ENCODE measurements around the gene CMTR1. TPM values are rescaled to one million over a fixed set of nuclear protein-coding genes. Genes with fewer than 3 reads are reported as not detected.

CMTR1 gene
- polyA plus RNA-seq, 1 donor from 2014 or later = 64.1 TPM

DNA sequence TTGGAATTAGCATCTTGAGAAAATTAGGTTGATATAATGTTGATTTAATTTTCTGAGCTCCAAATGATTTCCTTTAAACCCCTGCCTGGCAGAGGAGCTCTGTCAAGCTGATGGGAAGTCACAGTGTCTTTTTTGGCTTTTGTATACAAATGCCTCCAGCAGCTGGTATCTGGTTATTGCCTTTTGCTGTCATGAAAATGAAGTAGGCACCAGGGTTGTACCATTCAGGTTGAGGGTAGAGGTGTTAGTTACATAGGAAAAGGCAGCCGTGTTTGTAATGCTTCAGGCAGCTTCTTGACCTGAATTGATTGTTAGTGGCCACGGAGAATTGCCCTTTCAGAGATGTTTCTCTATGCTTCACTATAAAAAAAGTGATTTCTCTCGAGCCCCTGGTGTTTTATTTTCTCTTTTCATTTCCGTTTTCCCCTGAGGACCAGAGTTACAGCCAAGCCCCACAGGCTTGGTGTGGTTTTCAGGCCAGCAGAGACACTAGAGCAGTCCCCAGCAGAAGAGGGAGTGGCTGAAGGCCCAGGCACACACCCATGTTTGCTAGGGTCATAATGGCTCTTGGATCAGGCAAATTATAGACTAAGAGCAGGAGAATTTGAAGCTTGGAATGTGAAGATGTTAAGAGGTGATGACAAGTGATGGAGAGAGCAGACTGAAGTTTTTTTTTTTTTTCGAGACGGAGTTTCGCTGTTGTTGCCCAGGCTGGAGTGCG lies 21.6 kb downstream of the CMTR1 start:
- TF ChIP-seq POLR2AphosphoS5 (IDR thresholded peaks at IDR 0.05) (no peak), EP300 (conservative IDR thresholded peaks at IDR 0.05; ENCODE audit: poor library complexity, severe bottlenecking) (no peak), TAF1 (IDR thresholded peaks at IDR 0.05; ENCODE audit: low read depth) (no peak), MXI1 (conservative IDR thresholded peaks at IDR 0.05; ENCODE audit: poor library complexity, severe bottlenecking) (no peak), SMC3 (conservative IDR thresholded peaks at IDR 0.05; ENCODE audit: poor library complexity) (no peak), RAD21 (conservative IDR thresholded peaks at IDR 0.05) (no peak), EZH2 (IDR thresholded peaks at IDR 0.05; ENCODE audit: borderline replicate concordance, insufficient read depth, low read length, poor library complexity, severe bottlenecking) (no peak)
- TF ChIP-seq, protein P1, sequence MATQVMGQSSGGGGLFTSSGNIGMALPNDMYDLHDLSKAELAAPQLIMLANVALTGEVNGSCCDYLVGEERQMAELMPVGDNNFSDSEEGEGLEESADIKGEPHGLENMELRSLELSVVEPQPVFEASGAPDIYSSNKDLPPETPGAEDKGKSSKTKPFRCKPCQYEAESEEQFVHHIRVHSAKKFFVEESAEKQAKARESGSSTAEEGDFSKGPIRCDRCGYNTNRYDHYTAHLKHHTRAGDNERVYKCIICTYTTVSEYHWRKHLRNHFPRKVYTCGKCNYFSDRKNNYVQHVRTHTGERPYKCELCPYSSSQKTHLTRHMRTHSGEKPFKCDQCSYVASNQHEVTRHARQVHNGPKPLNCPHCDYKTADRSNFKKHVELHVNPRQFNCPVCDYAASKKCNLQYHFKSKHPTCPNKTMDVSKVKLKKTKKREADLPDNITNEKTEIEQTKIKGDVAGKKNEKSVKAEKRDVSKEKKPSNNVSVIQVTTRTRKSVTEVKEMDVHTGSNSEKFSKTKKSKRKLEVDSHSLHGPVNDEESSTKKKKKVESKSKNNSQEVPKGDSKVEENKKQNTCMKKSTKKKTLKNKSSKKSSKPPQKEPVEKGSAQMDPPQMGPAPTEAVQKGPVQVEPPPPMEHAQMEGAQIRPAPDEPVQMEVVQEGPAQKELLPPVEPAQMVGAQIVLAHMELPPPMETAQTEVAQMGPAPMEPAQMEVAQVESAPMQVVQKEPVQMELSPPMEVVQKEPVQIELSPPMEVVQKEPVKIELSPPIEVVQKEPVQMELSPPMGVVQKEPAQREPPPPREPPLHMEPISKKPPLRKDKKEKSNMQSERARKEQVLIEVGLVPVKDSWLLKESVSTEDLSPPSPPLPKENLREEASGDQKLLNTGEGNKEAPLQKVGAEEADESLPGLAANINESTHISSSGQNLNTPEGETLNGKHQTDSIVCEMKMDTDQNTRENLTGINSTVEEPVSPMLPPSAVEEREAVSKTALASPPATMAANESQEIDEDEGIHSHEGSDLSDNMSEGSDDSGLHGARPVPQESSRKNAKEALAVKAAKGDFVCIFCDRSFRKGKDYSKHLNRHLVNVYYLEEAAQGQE (IDR thresholded peaks at IDR 0.05; ENCODE audit: borderline replicate concordance) = no peak
- TF ChIP-seq, protein P2, sequence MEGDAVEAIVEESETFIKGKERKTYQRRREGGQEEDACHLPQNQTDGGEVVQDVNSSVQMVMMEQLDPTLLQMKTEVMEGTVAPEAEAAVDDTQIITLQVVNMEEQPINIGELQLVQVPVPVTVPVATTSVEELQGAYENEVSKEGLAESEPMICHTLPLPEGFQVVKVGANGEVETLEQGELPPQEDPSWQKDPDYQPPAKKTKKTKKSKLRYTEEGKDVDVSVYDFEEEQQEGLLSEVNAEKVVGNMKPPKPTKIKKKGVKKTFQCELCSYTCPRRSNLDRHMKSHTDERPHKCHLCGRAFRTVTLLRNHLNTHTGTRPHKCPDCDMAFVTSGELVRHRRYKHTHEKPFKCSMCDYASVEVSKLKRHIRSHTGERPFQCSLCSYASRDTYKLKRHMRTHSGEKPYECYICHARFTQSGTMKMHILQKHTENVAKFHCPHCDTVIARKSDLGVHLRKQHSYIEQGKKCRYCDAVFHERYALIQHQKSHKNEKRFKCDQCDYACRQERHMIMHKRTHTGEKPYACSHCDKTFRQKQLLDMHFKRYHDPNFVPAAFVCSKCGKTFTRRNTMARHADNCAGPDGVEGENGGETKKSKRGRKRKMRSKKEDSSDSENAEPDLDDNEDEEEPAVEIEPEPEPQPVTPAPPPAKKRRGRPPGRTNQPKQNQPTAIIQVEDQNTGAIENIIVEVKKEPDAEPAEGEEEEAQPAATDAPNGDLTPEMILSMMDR (IDR thresholded peaks at IDR 0.05; ENCODE audit: poor library complexity, severe bottlenecking) = no peak
- H2AFZ ChIP-seq (ENCODE audit: low read depth, low read length) = no peak overlapping the region
- H3K9me2 ChIP-seq (ENCODE audit: insufficient read depth, low read length) = no peaks in the 10 kb centered on the region
- no peaks in the 10 kb centered on the region for H4K20me1 ChIP-seq (ENCODE audit: insufficient read depth)
- H3K9ac ChIP-seq (ENCODE audit: low read length) = no peak overlapping the region
- no peaks in the 10 kb centered on the region for H3K36me3 ChIP-seq (ENCODE audit: insufficient read depth, low read length)
- H3K4me2 ChIP-seq (ENCODE audit: low read length) = no peak overlapping the region
- no peaks in the 10 kb centered on the region for H3F3A ChIP-seq (ENCODE audit: insufficient read depth, low read length, poor library complexity, severe bottlenecking)
- no peaks in the 10 kb centered on the region for H3K9me3 ChIP-seq (ENCODE audit: low read length)
- H3K27me3 ChIP-seq (ENCODE audit: insufficient read depth, low read depth, low read length) = no peaks in the 10 kb centered on the region
- H3K4me3 ChIP-seq (ENCODE audit: low read length) = no peak overlapping the region
- no peaks in the 10 kb centered on the region for H3K79me2 ChIP-seq (replicated peaks; ENCODE audit: insufficient read depth, low read length)
- H3K27ac ChIP-seq (ENCODE audit: low read length) = no peak overlapping the region

- Histone ChIP-seq H3K79me2 (replicated peaks; ENCODE audit: insufficient read depth, low read length) (no peaks in the 10 kb centered on the region), H3K9me3 (ENCODE audit: low read length) (no peaks in the 10 kb centered on the region), H4K20me1 (ENCODE audit: insufficient read depth) (no peaks in the 10 kb centered on the region), H3K9ac (ENCODE audit: low read length) (no peak overlapping the region), H2AFZ (ENCODE audit: low read depth, low read length) (no peak overlapping the region), H3K36me3 (ENCODE audit: insufficient read depth, low read length) (no peaks in the 10 kb centered on the region), H3K9me2 (ENCODE audit: insufficient read depth, low read length) (no peaks in the 10 kb centered on the region), H3K4me3 (ENCODE audit: low read length) (no peak overlapping the region), H3F3A (ENCODE audit: insufficient read depth, low read length, poor library complexity, severe bottlenecking) (no peaks in the 10 kb centered on the region), H3K27ac (ENCODE audit: low read length) (no peak overlapping the region), H3K4me2 (ENCODE audit: low read length) (no peak overlapping the region), H3K27me3 (ENCODE audit: insufficient read depth, low read depth, low read length) (no peaks in the 10 kb centered on the region)
- TF ChIP-seq EP300 (conservative IDR thresholded peaks at IDR 0.05; ENCODE audit: poor library complexity, severe bottlenecking) (no peak), MXI1 (conservative IDR thresholded peaks at IDR 0.05; ENCODE audit: poor library complexity, severe bottlenecking) (no peak), EZH2 (IDR thresholded peaks at IDR 0.05; ENCODE audit: borderline replicate concordance, insufficient read depth, low read length, poor library complexity, severe bottlenecking) (no peak), SMC3 (conservative IDR thresholded peaks at IDR 0.05; ENCODE audit: poor library complexity) (no peak), RAD21 (conservative IDR thresholded peaks at IDR 0.05) (no peak)
- TF ChIP-seq, protein P2 (IDR thresholded peaks at IDR 0.05; ENCODE audit: poor library complexity, severe bottlenecking) = no peak
- TF ChIP-seq, protein P1 (IDR thresholded peaks at IDR 0.05; ENCODE audit: borderline replicate concordance) = no peak
These were observed 23.1 kb downstream of the CMTR1 start for GRCh38 chr6:37456126-37456525.

All from neural cell (in vitro differentiated cells).